Common myeloid progenitor, CD34-positive (primary cell): ENCODE data around the gene SMIM11.
"Not testable (repeated sequence)": the region's sequence is repeated elsewhere in the genome, so short reads cannot be mapped to it uniquely, and the experiment has no call there.

Experiments
- CTCF ChIA-PET: fragments of 350-600 bp; sonication (Branson Sonifier 250); formaldehyde crosslinking; loops from one replicate; lab custom pipeline; 2021; ENCODE audit warnings: antibody characterized with exemption; lab: Charles Lee
- POLR2A ChIA-PET: fragments of 350-600 bp; sonication (Branson Sonifier 250); formaldehyde crosslinking; loops from one replicate; lab custom pipeline; 2021; ENCODE audit warnings: antibody characterized with exemption; lab: Charles Lee
- DNase-seq, 3 donors: peaks; one replicate each; pipeline versions ENCODE4 v3.0.0 to v3.0.0-alpha.2; 2013
- H3K27ac ChIP-seq, 2 experiments: 1 replicate in 1 of 2; 2 replicates in 1 of 2; pipeline ENCODE4 v1.7.0; 2013; ENCODE audit warnings: inconsistent platforms in 2 of 2, low read length in 2 of 2, mild to moderate bottlenecking in 2 of 2, low read depth in 1 of 2, moderate library complexity in 1 of 2; ENCODE audit not compliant: severe bottlenecking in 2 of 2, insufficient read depth in 1 of 2, poor library complexity in 1 of 2
- H3K27me3 ChIP-seq, 5 experiments: replicated peaks in 2 of 5; 1 replicate in 3 of 5; 2 replicates in 2 of 5; pipeline versions ENCODE4 v1.6.1 to v1.7.0; 2013; ENCODE audit warnings: low read length in 4 of 5, mild to moderate bottlenecking in 2 of 5, moderate library complexity in 2 of 5, inconsistent platforms in 1 of 5; ENCODE audit not compliant: insufficient read depth in 5 of 5, control insufficient read depth in 4 of 5
- H3K36me3 ChIP-seq, 4 experiments: 1 replicate in 2 of 4; 2 replicates in 2 of 4; pipeline versions ENCODE4 v1.6.1 to v1.7.0; 2013; ENCODE audit warnings: low read length in 3 of 4, control low read depth in 1 of 4, mild to moderate bottlenecking in 1 of 4; ENCODE audit not compliant: control insufficient read depth in 4 of 4, insufficient read depth in 4 of 4
- H3K4me1 ChIP-seq, 4 experiments: 1 replicate in 3 of 4; 2 replicates in 1 of 4; pipeline versions ENCODE4 v1.6.1 to v1.7.1; 2013; ENCODE audit warnings: low read length in 3 of 4, mild to moderate bottlenecking in 3 of 4, control low read depth in 1 of 4, inconsistent platforms in 1 of 4, moderate library complexity in 1 of 4; ENCODE audit not compliant: control insufficient read depth in 4 of 4, insufficient read depth in 4 of 4; ENCODE audit errors: control extremely low read depth in 1 of 4
- H3K4me3 ChIP-seq, 7 experiments: 1 replicate in 4 of 7; 2 replicates in 3 of 7; pipeline versions ENCODE4 v1.5.1 to v1.7.0; 2013; ENCODE audit warnings: mild to moderate bottlenecking in 7 of 7, low read length in 6 of 7, moderate library complexity in 6 of 7, inconsistent platforms in 2 of 7, low read depth in 2 of 7, control low read depth in 1 of 7; ENCODE audit not compliant: insufficient read depth in 4 of 7, control insufficient read depth in 1 of 7; ENCODE audit errors: extremely low read depth in 1 of 7
- H3K9me3 ChIP-seq, 5 experiments: 1 replicate in 4 of 5; 2 replicates in 1 of 5; pipeline versions ENCODE4 v1.6.1 to v1.7.1; 2013; ENCODE audit warnings: low read length in 4 of 5, mild to moderate bottlenecking in 2 of 5, inconsistent platforms in 1 of 5, low read depth in 1 of 5, moderate library complexity in 1 of 5; ENCODE audit not compliant: control insufficient read depth in 4 of 5, insufficient read depth in 2 of 5; ENCODE audit errors: control extremely low read depth in 1 of 5
- WGBS: methylation state at CpG from one replicate; pipeline ENCODE4 v1.1.5; 2013; ENCODE audit not compliant: insufficient coverage; 5-methylcytosine and 5-hydroxymethylcytosine counted together

The SMIM11 gene

GRCh38 chr21:34406102-34406501 is 30.8 kb downstream of the SMIM11 start:
- H3K4me1 ChIP-seq, H3K27ac ChIP-seq, H3K27me3 ChIP-seq, CTCF ChIA-PET, POLR2A ChIA-PET, H3K9me3 ChIP-seq, H3K4me3 ChIP-seq, DNase-seq, H3K36me3 ChIP-seq: not testable (repeated sequence)
- WGBS, result no CpG with 5 or more reads among the region's 6 CpGs

GRCh38 chr21:34406676-34407075 is 31.4 kb downstream of the SMIM11 start:
- CTCF ChIA-PET, result not testable (repeated sequence)

GRCh38 chr21:34407294-34407693 is 32.0 kb downstream of the SMIM11 start:
- H3K4me1 ChIP-seq, H3K27ac ChIP-seq, H3K27me3 ChIP-seq, CTCF ChIA-PET, DNase-seq, POLR2A ChIA-PET, H3K36me3 ChIP-seq, H3K4me3 ChIP-seq, H3K9me3 ChIP-seq: not testable (repeated sequence)
- no CpG with 5 or more reads among the region's 9 CpGs for WGBS

More at GRCh38 chr21:34406676-34407075, 31.4 kb downstream of the SMIM11 start:
- H3K9me3 ChIP-seq, DNase-seq, H3K4me1 ChIP-seq, H3K36me3 ChIP-seq, POLR2A ChIA-PET, H3K27ac ChIP-seq, H3K27me3 ChIP-seq, H3K4me3 ChIP-seq: not testable (repeated sequence)
- no CpG with 5 or more reads among the region's 2 CpGs for WGBS

- H3K4me1 ChIP-seq, POLR2A ChIA-PET, CTCF ChIA-PET, H3K36me3 ChIP-seq, H3K27ac ChIP-seq, H3K9me3 ChIP-seq, H3K27me3 ChIP-seq, H3K4me3 ChIP-seq, DNase-seq: not testable (repeated sequence)
- WGBS, result no CpG with 5 or more reads among the region's 5 CpGs
These were observed 42.3 kb downstream of the SMIM11 start for GRCh38 chr21:34417448-34418077.

GRCh38 chr21:34423805-34424204 is 48.5 kb downstream of the SMIM11 start, which contains the start of gene SMIM34:
SMIM34 (minus strand) TSS chr21:34423951; CDS start chr21:34423839, 112 bp downstream.
- H3K4me3 ChIP-seq, H3K27ac ChIP-seq, CTCF ChIA-PET, H3K36me3 ChIP-seq, H3K27me3 ChIP-seq, POLR2A ChIA-PET, DNase-seq, H3K4me1 ChIP-seq, H3K9me3 ChIP-seq: not testable (repeated sequence)
- no CpG with 5 or more reads among the region's 4 CpGs for WGBS

GRCh38 chr21:34427339-34427738 is 52.0 kb downstream of the SMIM11 start:
- POLR2A ChIA-PET, H3K27ac ChIP-seq, H3K9me3 ChIP-seq, H3K27me3 ChIP-seq, H3K4me3 ChIP-seq, H3K4me1 ChIP-seq, DNase-seq, H3K36me3 ChIP-seq, CTCF ChIA-PET: not testable (repeated sequence)
- WGBS, result no CpG with 5 or more reads among the region's 8 CpGs

- H3K9me3 ChIP-seq, CTCF ChIA-PET, H3K27me3 ChIP-seq, H3K4me3 ChIP-seq, POLR2A ChIA-PET, H3K36me3 ChIP-seq, H3K27ac ChIP-seq, DNase-seq, H3K4me1 ChIP-seq: not testable (repeated sequence)
- no CpG with 5 or more reads among the region's 6 CpGs for WGBS
These were observed 53.1 kb downstream of the SMIM11 start for GRCh38 chr21:34428441-34428840.
